A549 (cell line): Measurements from ENCODE around the gene CERS6. TPM values are rescaled to one million over a fixed set of nuclear protein-coding genes. Genes with fewer than 3 reads are reported as not detected.

Experiments
- ATAC-seq, 2 experiments: fragments of 200-7000 bp in 1 of 2; fragments of >200 bp in 1 of 2; cut with Nextera tagmentation in 1 of 2; cut with Tn5 transposase in 1 of 2; 3 replicates each; pipeline versions ENCODE4 v1.8.0 to v1.9.1; 2018 to 2020; ENCODE audit warnings: mild to moderate bottlenecking in 1 of 2, moderate library complexity in 1 of 2
- CTCF ChIA-PET: fragments of 300-600 bp; sonication (Branson Sonifier 250); formaldehyde crosslinking; extraction: SDS; loops from one replicate; lab custom pipeline; 2021; ENCODE audit warnings: antibody characterized with exemption, inconsistent platforms; lab: Yijun Ruan, JAX
- POLR2A ChIA-PET: fragments of 350-600 bp; formaldehyde crosslinking; extraction: SDS; loops from one replicate; lab custom pipeline; 2021; ENCODE audit warnings: antibody characterized with exemption, inconsistent platforms; lab: Yijun Ruan, JAX
- DNase-seq, 2 experiments: peaks; one replicate each; pipeline versions ENCODE4 v3.0.0 to v3.0.0-alpha.2; 2011 to 2016; ENCODE audit warnings: low read depth in 1 of 2, low spot score in 1 of 2
- FAIRE-seq: peaks from 2 replicates; lab custom pipeline; 2011; peaks lifted over from hg19 to GRCh38; lab: Jason Lieb, UNC
- H3K27ac ChIP-seq, 2 experiments: fragments of >200 bp; sonication (Bioruptor Twin); formaldehyde crosslinking; 3 replicates each; pipeline ENCODE4 v1.5.1; 2016 to 2017
- H3K4me1 ChIP-seq: fragments of >200 bp; sonication (Bioruptor Twin); formaldehyde crosslinking; 3 replicates; pipeline ENCODE4 v1.6.1; 2016
- H3K4me2 ChIP-seq: fragments of >200 bp; sonication (Bioruptor Twin); formaldehyde crosslinking; 3 replicates; pipeline ENCODE4 v1.6.1; 2016
- H3K4me3 ChIP-seq: fragments of >200 bp; sonication (Bioruptor Twin); formaldehyde crosslinking; 3 replicates; pipeline ENCODE4 v1.5.1; 2016
- H3K9me3 ChIP-seq: fragments of >200 bp; sonication (Bioruptor Twin); formaldehyde crosslinking; 3 replicates; pipeline ENCODE4 v1.6.1; 2016
- BHLHE40 ChIP-seq: IDR thresholded peaks from 2 replicates; pipeline ENCODE4 v1.6.1; 2012; ENCODE audit warnings: low read depth, low read length, inconsistent platforms
- CBX2 ChIP-seq: fragments of 200-600 bp; sonication (generic); IDR thresholded peaks from 2 replicates; pipeline ENCODE4 v1.6.1; 2016; ENCODE audit warnings: low read depth, mild to moderate bottlenecking, borderline replicate concordance
- CBX8 ChIP-seq: fragments of 200-600 bp; sonication (generic); IDR thresholded peaks from 2 replicates; pipeline ENCODE4 v1.6.1; 2016
- CEBPB ChIP-seq, 2 experiments: fragments of >200 bp in 1 of 2; sonication (Bioruptor Twin) in 1 of 2; formaldehyde crosslinking in 1 of 2; IDR thresholded peaks; 2 replicates each; pipeline ENCODE4 v1.6.1; 2012 to 2016
- EHF ChIP-seq: fragments of 250-450 bp; sonication (Bioruptor Pico); IDR thresholded peaks from 2 replicates; pipeline ENCODE4 v1.5.0; 2020; ENCODE audit warnings: mild to moderate bottlenecking
- EP300 ChIP-seq, 2 experiments: fragments of >200 bp; sonication (Bioruptor Twin); formaldehyde crosslinking; IDR thresholded peaks; 2 replicates in 1 of 2; 3 replicates in 1 of 2; pipeline ENCODE4 v1.6.1; 2016 to 2017
- FOXS1 ChIP-seq: fragments of 250-450 bp; sonication (Bioruptor Pico); IDR thresholded peaks from 2 replicates; pipeline ENCODE4 v1.5.0; 2020; ENCODE audit warnings: mild to moderate bottlenecking, moderate library complexity
- GATA3 ChIP-seq: IDR thresholded peaks from 2 replicates; pipeline ENCODE4 v1.6.1; 2012; ENCODE audit warnings: borderline replicate concordance
- HDAC2 ChIP-seq: fragments of 200-600 bp; sonication (generic); IDR thresholded peaks from 2 replicates; pipeline ENCODE4 v1.6.1; 2016
- HOXB5 ChIP-seq: fragments of 250-450 bp; sonication (Bioruptor Pico); IDR thresholded peaks from 2 replicates; pipeline ENCODE4 v1.5.0; 2020; ENCODE audit warnings: mild to moderate bottlenecking, moderate library complexity
- JUN ChIP-seq, 2 experiments: fragments of >200 bp; sonication (Bioruptor Twin); formaldehyde crosslinking; IDR thresholded peaks; 2 replicates in 1 of 2; 3 replicates in 1 of 2; pipeline ENCODE4 v1.6.1; 2016 to 2017
- JUNB ChIP-seq: fragments of >200 bp; sonication (Bioruptor Twin); formaldehyde crosslinking; IDR thresholded peaks from 2 replicates; pipeline ENCODE4 v1.6.1; 2016
- KDM5A ChIP-seq: fragments of 200-600 bp; sonication (generic); IDR thresholded peaks from 2 replicates; pipeline ENCODE4 v1.6.1; 2016; ENCODE audit warnings: antibody characterized with exemption, mild to moderate bottlenecking
- MAFK ChIP-seq: fragments of 450-650 bp; IDR thresholded peaks from 2 replicates; pipeline ENCODE4 v1.6.1; 2014; ENCODE audit not compliant: partially characterized antibody
- MYC ChIP-seq: IDR thresholded peaks from 2 replicates; pipeline ENCODE4 v1.6.1; 2012; ENCODE audit warnings: mild to moderate bottlenecking, inconsistent platforms, low read length, improper control_type of control experiment, borderline replicate concordance
- NFE2L2 ChIP-seq: fragments of 150-350 bp; conservative IDR thresholded peaks from 2 replicates; pipeline ENCODE4 v1.6.1; 2014; ENCODE audit warnings: low read length
- POLR2A ChIP-seq: IDR thresholded peaks from 2 replicates; pipeline ENCODE4 v1.6.1; 2012; ENCODE audit warnings: mild to moderate bottlenecking, low read length
- POLR2AphosphoS2 ChIP-seq: conservative IDR thresholded peaks from 2 replicates; pipeline ENCODE4 v1.6.1; 2012; ENCODE audit warnings: low read length, improper control_type of control experiment, inconsistent platforms
- SMC3 ChIP-seq: fragments of >200 bp; sonication (Bioruptor Twin); formaldehyde crosslinking; IDR thresholded peaks from 3 replicates; pipeline ENCODE4 v1.6.1; 2018; ENCODE audit warnings: inconsistent platforms
- TFCP2L1 ChIP-seq: fragments of 250-450 bp; sonication (Bioruptor Pico); IDR thresholded peaks from 2 replicates; pipeline ENCODE4 v1.5.0; 2021; ENCODE audit warnings: mild to moderate bottlenecking
- USF2 ChIP-seq: fragments of 450-650 bp; IDR thresholded peaks from 2 replicates; pipeline ENCODE4 v1.6.1; 2014; ENCODE audit warnings: antibody characterized with exemption
- ZNF302 ChIP-seq: fragments of 250-450 bp; sonication (Bioruptor Pico); IDR thresholded peaks from 2 replicates; pipeline ENCODE4 v1.9.0; 2021; ENCODE audit warnings: inconsistent platforms, mild to moderate bottlenecking, moderate library complexity
- WGBS: methylation state at CpG from one replicate; pipeline ENCODE4 v1.1.6; 2017; ENCODE audit errors: missing lambda C conversion rate; 5-methylcytosine and 5-hydroxymethylcytosine counted together
- polyA plus RNA-seq, 4 experiments: library from polyadenylated mRNA; depleted of rRNA in 3 of 4; stranded (reverse); fragments of >200 nt; fragmentation: RNase III in 1 of 4; extraction: RNeasy Plus Mini Kit Qiagen cat#74134 plus additional on column Dnase treatment in 1 of 4; gene quantifications; 2 replicates in 3 of 4; 3 replicates in 1 of 4; pipeline ENCODE4 v1.2.3, GENCODE V29; 2011 to 2017
- TF ChIP-seq, protein P1 (sequence below): fragments of >200 bp; sonication (Bioruptor Twin); formaldehyde crosslinking; IDR thresholded peaks from 2 replicates; pipeline ENCODE4 v1.6.1; 2016
- TF ChIP-seq, protein P2 (sequence below): fragments of >200 bp; sonication (Bioruptor Twin); formaldehyde crosslinking; IDR thresholded peaks from 3 replicates; pipeline ENCODE4 v1.6.1; 2016

The CERS6 gene
- polyA plus RNA-seq, 2 of the 4 experiments (the other 2 are of a cell fraction), result 12.0 to 16.9 TPM

GRCh38 chr2:168796583-168797285 is 340.7 kb downstream of the CERS6 start:
- no peak for FAIRE-seq
- TF ChIP-seq JUNB (no peak), EHF (CRISPR knock-in tag) (no peak)
- TF ChIP-seq, protein P1, sequence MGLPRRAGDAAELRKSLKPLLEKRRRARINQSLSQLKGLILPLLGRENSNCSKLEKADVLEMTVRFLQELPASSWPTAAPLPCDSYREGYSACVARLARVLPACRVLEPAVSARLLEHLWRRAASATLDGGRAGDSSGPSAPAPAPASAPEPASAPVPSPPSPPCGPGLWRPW, result no peak
- H3K27ac ChIP-seq, result no peak overlapping the region

GRCh38 chr2:168797286-168797655 is 341.2 kb downstream of the CERS6 start:
- no peak overlapping the region; a peak in 1 of 6 replicates for H3K27ac ChIP-seq
- no peak for TF ChIP-seq FOXS1 (CRISPR knock-in tag)
- no peak for TF ChIP-seq CEBPB (IDR thresholded peaks at IDR 0.05)
- TF ChIP-seq, protein P2, sequence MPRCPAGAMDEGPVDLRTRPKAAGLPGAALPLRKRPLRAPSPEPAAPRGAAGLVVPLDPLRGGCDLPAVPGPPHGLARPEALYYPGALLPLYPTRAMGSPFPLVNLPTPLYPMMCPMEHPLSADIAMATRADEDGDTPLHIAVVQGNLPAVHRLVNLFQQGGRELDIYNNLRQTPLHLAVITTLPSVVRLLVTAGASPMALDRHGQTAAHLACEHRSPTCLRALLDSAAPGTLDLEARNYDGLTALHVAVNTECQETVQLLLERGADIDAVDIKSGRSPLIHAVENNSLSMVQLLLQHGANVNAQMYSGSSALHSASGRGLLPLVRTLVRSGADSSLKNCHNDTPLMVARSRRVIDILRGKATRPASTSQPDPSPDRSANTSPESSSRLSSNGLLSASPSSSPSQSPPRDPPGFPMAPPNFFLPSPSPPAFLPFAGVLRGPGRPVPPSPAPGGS, result no peak
- no peak for TF ChIP-seq MYC
- TF ChIP-seq GATA3, result no peak
- no peak for TF ChIP-seq CBX2
- TF ChIP-seq, all 56 proteins: peak for 0
- no peak for ATAC-seq
- POLR2A ChIA-PET, result no interaction called here
- Histone ChIP-seq H3K9me3 (no peaks in the 10 kb centered on the region), H3K4me1 (peaks cover 16% of the 10 kb centered on the region), H3K4me2 (no peak overlapping the region), H3K4me3 (no peak overlapping the region)
- no peak for FAIRE-seq
- peak in 1 of 2 experiments; percentile 21 for DNase-seq
- CTCF ChIA-PET, result interaction anchor here (0.7 to 1.5 kb wide), 3 partner anchors 23 to 163 kb away, joined by 3 to 4 read pairs (median 3); no protein-coding TSS in a partner anchor

More at GRCh38 chr2:168796583-168797285, 340.7 kb downstream of the CERS6 start:
- Histone ChIP-seq H3K4me1 (peaks cover 11% of the 10 kb centered on the region), H3K4me2 (no peak overlapping the region), H3K9me3 (no peaks in the 10 kb centered on the region), H3K4me3 (no peak overlapping the region)
- ATAC-seq (no peak), DNase-seq (no peak)
- ChIA-PET POLR2A (no interaction called here), CTCF (interaction anchor here (0.9 to 1.3 kb wide), 2 partner anchors 65 to 450 kb away, joined by 3 to 4 read pairs; no protein-coding TSS in a partner anchor)
- 75% methylated on average over 8 of the region's 8 CpGs for WGBS

DNA sequence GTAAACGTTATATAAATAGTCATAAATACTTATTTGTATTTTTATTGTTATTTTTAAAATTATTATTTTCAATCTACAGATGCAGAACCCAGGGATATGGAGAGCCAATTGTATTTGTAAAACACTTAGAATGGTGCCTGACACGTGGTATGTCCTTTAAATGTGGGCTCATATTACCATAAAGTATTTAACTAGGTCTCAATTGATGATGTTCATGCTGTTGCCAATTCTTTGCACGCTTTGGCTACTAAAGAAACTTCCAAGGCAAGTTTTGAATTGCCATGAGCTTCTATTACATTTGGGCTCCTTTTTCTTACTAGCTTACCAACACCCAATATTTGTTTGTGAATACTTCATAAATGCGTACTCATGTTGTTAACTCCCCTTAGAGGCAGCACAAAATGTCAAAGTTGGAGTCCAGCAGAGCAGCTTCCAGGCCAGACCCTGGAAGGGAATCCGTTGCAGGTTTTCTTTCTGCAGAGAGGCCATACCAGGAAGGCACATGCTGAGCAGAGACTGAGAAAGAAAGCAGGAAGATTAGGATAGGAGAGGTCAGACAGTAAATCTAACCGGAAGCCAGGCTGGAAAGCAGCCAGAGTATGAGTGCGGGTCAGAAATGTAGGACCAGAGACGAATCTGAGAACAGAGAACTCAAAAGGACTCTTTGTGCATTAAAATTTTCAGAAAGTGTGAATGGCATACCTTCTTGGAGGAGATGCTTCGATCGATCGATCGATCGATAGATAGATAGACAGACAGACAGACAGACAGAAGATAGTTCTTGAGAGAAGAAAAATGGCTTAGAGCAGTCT is 342.2 kb downstream of the CERS6 start:
- H3K9me3 ChIP-seq, result no peaks in the 10 kb centered on the region
- CTCF ChIA-PET, result interaction anchor here (0.7 to 1.5 kb wide), 2 partner anchors 24 to 162 kb away, joined by 3 read pairs; no protein-coding TSS in a partner anchor
- DNase-seq (no peak), ATAC-seq (no peak), FAIRE-seq (no peak)
- POLR2A ChIA-PET, result no interaction called here
- 0 out of 6 replicates have a peak overlapping the region, but pooled peaks of 1 of the 2 experiments have one; percentile 10 for H3K27ac ChIP-seq
- no peak overlapping the region for H3K4me3 ChIP-seq
- WGBS, result 73% methylated on average over 13 of the region's 13 CpGs
- TF ChIP-seq TFCP2L1 (CRISPR knock-in tag), result no peak
- TF ChIP-seq POLR2A, result no peak
- no peak for TF ChIP-seq JUNB
- TF ChIP-seq, protein P1, result no peak
- TF ChIP-seq ZNF302, result no peak
- no peak for TF ChIP-seq EHF (CRISPR knock-in tag)
- no peak for TF ChIP-seq HOXB5
- no peak for TF ChIP-seq EP300 (IDR thresholded peaks at IDR 0.05)
- no peak overlapping the region for H3K4me2 ChIP-seq
- peaks cover 17% of the 10 kb centered on the region for H3K4me1 ChIP-seq

DNA sequence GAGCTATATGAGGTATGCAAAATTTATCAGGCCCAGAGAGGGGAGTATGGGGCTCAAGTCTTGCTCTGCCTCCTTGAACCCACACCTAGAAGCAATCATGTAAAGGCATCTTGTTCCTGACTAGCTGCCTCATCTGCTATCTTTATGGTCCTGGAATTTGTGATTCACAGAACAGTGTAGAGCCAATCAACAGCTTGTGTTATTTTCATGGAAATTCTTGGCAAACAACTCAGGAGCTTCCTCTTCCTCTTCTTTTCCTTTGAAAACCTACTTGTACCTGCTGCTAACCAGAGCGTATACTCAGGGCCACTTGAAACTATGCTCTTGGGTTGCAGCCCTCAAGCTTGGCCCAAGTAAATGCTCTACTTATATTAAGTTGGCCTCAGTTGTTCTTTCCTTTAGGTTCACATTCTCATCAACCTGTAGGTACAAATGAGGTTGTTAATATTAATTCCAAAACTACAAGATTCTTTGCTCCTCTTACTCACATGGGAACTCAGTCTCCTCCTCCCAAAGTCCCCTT is 342.9 kb downstream of the CERS6 start:
- peaks cover 17% of the 10 kb centered on the region for H3K4me1 ChIP-seq
- DNase-seq (no peak), FAIRE-seq (no peak), ATAC-seq (no peak)
- TF ChIP-seq HOXB5 (no peak), POLR2AphosphoS2 (no peak), MAFK (no peak), KDM5A (no peak), SMC3 (no peak), CBX8 (no peak), JUN (IDR thresholded peaks at IDR 0.05) (no peak), USF2 (no peak), BHLHE40 (no peak), HDAC2 (no peak), NFE2L2 (no peak)
- TF ChIP-seq, protein P2, result no peak
- ChIA-PET POLR2A (no interaction called here), CTCF (interaction anchor here (0.6 to 1.5 kb wide), 2 partner anchors 25 to 121 kb away, joined by 3 read pairs; no protein-coding TSS in a partner anchor)
- no peaks in the 10 kb centered on the region for H3K9me3 ChIP-seq
- no peak overlapping the region for H3K27ac ChIP-seq
- no peak overlapping the region for H3K4me3 ChIP-seq
- H3K4me2 ChIP-seq, result no peak overlapping the region
- WGBS, result 95% methylated on average over 1 of the region's 1 CpG
